AG20443 (cell line): Measurements from ENCODE around the gene DEGS1.
"Not testable (repeated sequence)": the region's sequence is repeated elsewhere in the genome, so short reads cannot be mapped to it uniquely, and the experiment has no call there.

Source experiments
- DNase-seq: peaks from one replicate; pipeline ENCODE4 v3.0.0; 2012; ENCODE audit warnings: low spot score, mixed read lengths

The DEGS1 gene

GRCh38 chr1:224180783-224181452 is 2.1 kb upstream of the DEGS1 start:
- DNase-seq: no peak

- no peak for DNase-seq
Measured at GRCh38 chr1:224181453-224181810, 1.6 kb upstream of the DEGS1 start.

GRCh38 chr1:224182057-224182865 is 779 bp upstream of the DEGS1 start:
- no peak for DNase-seq

- DNase-seq: peak; percentile 85
Measured at GRCh38 chr1:224183591-224184312, 712 bp downstream of the DEGS1 start.

- DNase-seq: no peak
Measured at GRCh38 chr1:224185208-224185607, 2.2 kb downstream of the DEGS1 start.

GRCh38 chr1:224188286-224188685 is 5.2 kb downstream of the DEGS1 start:
- DNase-seq: no peak

GRCh38 chr1:224189561-224189960 is 6.5 kb downstream of the DEGS1 start:
- DNase-seq: no peak

- no peak for DNase-seq
Measured at GRCh38 chr1:224192082-224192788, 9.2 kb downstream of the DEGS1 start.

- no peak for DNase-seq
Measured at GRCh38 chr1:224193319-224193966, 10.4 kb downstream of the DEGS1 start.

GRCh38 chr1:224196813-224197600 is 14.0 kb downstream of the DEGS1 start:
- peak; percentile 42 for DNase-seq

- DNase-seq: no peak
Measured at GRCh38 chr1:224198572-224198971, 15.5 kb downstream of the DEGS1 start.

- no peak for DNase-seq
Measured at GRCh38 chr1:224199679-224200078, 16.6 kb downstream of the DEGS1 start.

GRCh38 chr1:224201383-224201782 is 18.3 kb downstream of the DEGS1 start:
- peak; percentile 40 for DNase-seq

- DNase-seq: no peak
Measured at GRCh38 chr1:224201853-224202252, 18.8 kb downstream of the DEGS1 start.

- peak; percentile 54 for DNase-seq
Measured at GRCh38 chr1:224203243-224204016, 20.4 kb downstream of the DEGS1 start.

GRCh38 chr1:224205438-224205840 is 22.4 kb downstream of the DEGS1 start:
- peak; percentile 68 for DNase-seq

- not testable (repeated sequence) for DNase-seq
Measured at GRCh38 chr1:224205931-224206538, 23.0 kb downstream of the DEGS1 start.

GRCh38 chr1:224211206-224211962 is 28.3 kb downstream of the DEGS1 start:
- peak; percentile 33 for DNase-seq

GRCh38 chr1:224212618-224213061 is 29.6 kb downstream of the DEGS1 start:
- DNase-seq: no peak
